Renal cortical epithelial cell (primary cell): ENCODE measurements around the gene MSMO1. TPM values are rescaled to one million over a fixed set of nuclear protein-coding genes. Genes with fewer than 3 reads are reported as not detected.

Source experiments
- total RNA-seq: library from RNA; depleted of rRNA; stranded (reverse); fragments of >200 nt; gene quantifications from 2 replicates; pipeline ENCODE4 v1.2.3, GENCODE V29; 2014

Gene MSMO1
- total RNA-seq, 1 donor from 2014 or later: 72.7 TPM

Other genes starting within 250 kb of the MSMO1 start
- gene TMEM192, start 214.8 kb upstream of the MSMO1 start, total RNA-seq: 15.6 and 26.2 TPM in 2 replicates
- gene KLHL2, start 120.1 kb upstream of the MSMO1 start, total RNA-seq: 18.8 and 30.9 TPM in 2 replicates
- 6.9 and 32.8 TPM in 2 replicates for gene CPE, start 51.3 kb downstream of the MSMO1 start, total RNA-seq